Measurements from ENCODE around the gene C11orf24. TPM values are rescaled to one million over a fixed set of nuclear protein-coding genes. Genes with fewer than 3 reads are reported as not detected.
A peak's percentile ranks its signal among the peaks of the same experiment; 100 is the strongest.

Gene C11orf24
- polyA plus RNA-seq, 3 donors: 9.5 to 21.8 (median 12.6) TPM

DNA sequence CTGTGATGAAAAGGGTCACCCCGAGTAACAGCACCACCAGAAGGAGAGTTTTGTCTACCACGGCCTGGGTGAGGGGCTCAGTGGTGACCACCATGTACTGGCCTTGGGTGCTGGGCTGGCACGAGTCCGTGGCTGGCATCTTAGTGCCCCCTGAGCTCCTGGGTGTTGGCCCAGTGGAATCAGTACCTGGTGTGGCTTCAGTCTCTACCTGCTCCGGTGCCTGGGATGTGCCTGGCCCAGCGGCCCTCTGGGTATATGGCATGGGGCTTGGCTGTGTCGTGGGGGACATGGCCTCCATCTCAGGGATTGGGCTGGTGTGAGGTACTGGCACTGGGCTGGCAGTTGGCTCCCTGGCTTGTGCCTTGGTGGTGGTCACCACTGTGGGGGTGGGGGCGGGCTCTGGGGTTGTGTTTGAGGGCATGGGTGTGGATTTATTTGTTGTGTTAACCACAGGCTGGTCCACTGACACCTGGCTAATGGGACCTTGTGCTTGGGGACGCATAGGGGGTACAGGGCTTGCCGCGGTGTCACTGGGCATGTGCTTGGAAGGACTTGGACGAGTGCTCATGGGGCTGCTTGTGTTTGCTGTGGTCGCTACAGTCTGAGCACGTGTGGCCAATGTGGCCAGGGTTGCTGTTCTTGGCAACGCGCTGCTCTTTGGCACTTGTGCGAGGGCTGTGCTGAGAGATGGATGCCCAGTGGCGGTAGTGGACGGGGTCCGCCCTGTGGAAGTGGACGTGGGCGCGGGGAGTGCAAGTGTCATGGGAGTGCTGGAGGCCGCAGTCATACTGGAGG lies 9.8 kb downstream of the C11orf24 start:
- H3K4me1 Mint-ChIP-seq: peaks cover 17% of the 10 kb centered on the region
- peak overlapping the region in 4 of 7 donors; percentile 5 to 84 (median 67) for H3K27ac Mint-ChIP-seq
- H3K36me3 Mint-ChIP-seq: peaks cover 62% of the 10 kb centered on the region in 2 donors

DNA sequence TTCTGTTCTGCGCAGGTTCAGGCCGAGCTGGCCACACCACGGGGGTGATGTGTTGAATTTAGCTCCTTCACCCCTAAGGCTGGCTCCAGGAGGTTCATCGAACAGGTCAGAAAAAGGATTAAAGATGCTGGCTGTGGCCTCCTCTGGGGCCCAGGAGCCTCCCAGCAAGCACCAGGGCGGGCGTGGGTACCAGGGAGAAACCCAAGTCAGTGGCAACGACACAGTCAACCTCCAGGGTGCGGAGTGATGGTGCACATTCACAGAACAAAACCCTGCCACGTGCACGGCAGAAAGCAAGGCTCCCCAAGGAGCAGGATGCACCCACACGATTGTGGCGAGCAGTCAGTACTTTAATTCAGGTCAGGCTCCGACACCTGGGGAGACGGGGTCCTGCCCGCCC lies 10.8 kb downstream of the C11orf24 start:
- peaks cover 0 to 5% (median 0%) of the 10 kb centered on the region in 7 donors for H3K9me3 Mint-ChIP-seq
- H3K4me3 Mint-ChIP-seq: no peak overlapping the region
- no peak overlapping the region for H3K9ac ChIP-seq (ENCODE audit: insufficient read depth, low read length, poor library complexity, severe bottlenecking)
- H3K27me3 Mint-ChIP-seq (ENCODE audit: low read depth in 3 of 3): peaks cover 0 to 4% (median 1%) of the 10 kb centered on the region in 3 donors
- TF ChIP-seq, protein P1, sequence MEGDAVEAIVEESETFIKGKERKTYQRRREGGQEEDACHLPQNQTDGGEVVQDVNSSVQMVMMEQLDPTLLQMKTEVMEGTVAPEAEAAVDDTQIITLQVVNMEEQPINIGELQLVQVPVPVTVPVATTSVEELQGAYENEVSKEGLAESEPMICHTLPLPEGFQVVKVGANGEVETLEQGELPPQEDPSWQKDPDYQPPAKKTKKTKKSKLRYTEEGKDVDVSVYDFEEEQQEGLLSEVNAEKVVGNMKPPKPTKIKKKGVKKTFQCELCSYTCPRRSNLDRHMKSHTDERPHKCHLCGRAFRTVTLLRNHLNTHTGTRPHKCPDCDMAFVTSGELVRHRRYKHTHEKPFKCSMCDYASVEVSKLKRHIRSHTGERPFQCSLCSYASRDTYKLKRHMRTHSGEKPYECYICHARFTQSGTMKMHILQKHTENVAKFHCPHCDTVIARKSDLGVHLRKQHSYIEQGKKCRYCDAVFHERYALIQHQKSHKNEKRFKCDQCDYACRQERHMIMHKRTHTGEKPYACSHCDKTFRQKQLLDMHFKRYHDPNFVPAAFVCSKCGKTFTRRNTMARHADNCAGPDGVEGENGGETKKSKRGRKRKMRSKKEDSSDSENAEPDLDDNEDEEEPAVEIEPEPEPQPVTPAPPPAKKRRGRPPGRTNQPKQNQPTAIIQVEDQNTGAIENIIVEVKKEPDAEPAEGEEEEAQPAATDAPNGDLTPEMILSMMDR (IDR thresholded peaks at IDR 0.05): no peak
- H3K27ac ChIP-seq (ENCODE audit: low read depth in 1 of 2, low read length in 2 of 2): no peak overlapping the region
- peaks cover 6% of the 10 kb centered on the region for H3K79me2 ChIP-seq (ENCODE audit: insufficient read depth, low read length)
- no peaks in the 10 kb centered on the region for H3K9me3 ChIP-seq (replicated peaks in 1 of 2; ENCODE audit: control insufficient read depth in 1 of 2, insufficient read depth in 1 of 2, low read length in 2 of 2)
- H3K4me3 ChIP-seq (replicated peaks in 1 of 3; ENCODE audit: low read depth in 2 of 3, low read length in 3 of 3): no peak overlapping the region
- peaks cover 9% of the 10 kb centered on the region for H3K4me1 Mint-ChIP-seq
- H3K4me1 ChIP-seq (ENCODE audit: control insufficient read depth in 1 of 2, insufficient read depth in 2 of 2, low read length in 2 of 2): peaks cover 8 to 11% of the 10 kb centered on the region in 2 donors
- H3K36me3 Mint-ChIP-seq: peaks cover 56 to 58% of the 10 kb centered on the region in 2 donors
- peak overlapping the region in 1 of 7 donors; percentile 16 for H3K27ac Mint-ChIP-seq
- H4K20me1 ChIP-seq (ENCODE audit: insufficient read depth, low read length): peaks cover 4% of the 10 kb centered on the region
- no peak for DNase-seq
- no peaks in the 10 kb centered on the region for H3K27me3 ChIP-seq (ENCODE audit: control insufficient read depth in 2 of 2, insufficient read depth in 2 of 2, low read length in 2 of 2)
- 96% methylated on average over 15 of the region's 15 CpGs for WGBS (ENCODE audit: insufficient coverage)
- intact Hi-C loops (cut with micrococcal nuclease): no loop called here
- no peak overlapping the region for H3K4me2 ChIP-seq (replicated peaks; ENCODE audit: extremely low read depth, low read length, poor library complexity, severe bottlenecking)
- peaks cover 38 to 54% of the 10 kb centered on the region in 2 donors for H3K36me3 ChIP-seq (replicated peaks in 1 of 2; ENCODE audit: control insufficient read depth in 1 of 2, insufficient read depth in 2 of 2, low read length in 2 of 2)
- H2AFZ ChIP-seq (ENCODE audit: insufficient read depth, low read depth, low read length, poor library complexity, severe bottlenecking): no peak overlapping the region

More for the DNA sequence above, 9.8 kb downstream of the C11orf24 start:
- peaks cover 0 to 4% (median 1%) of the 10 kb centered on the region in 3 donors for H3K27me3 Mint-ChIP-seq (ENCODE audit: low read depth in 3 of 3)
- H3K36me3 ChIP-seq (replicated peaks in 1 of 2; ENCODE audit: control insufficient read depth in 1 of 2, insufficient read depth in 2 of 2, low read length in 2 of 2): peaks cover 38 to 56% of the 10 kb centered on the region in 2 donors
- H3K4me2 ChIP-seq (replicated peaks; ENCODE audit: extremely low read depth, low read length, poor library complexity, severe bottlenecking): no peak overlapping the region
- H3K27ac ChIP-seq (ENCODE audit: low read depth in 1 of 2, low read length in 2 of 2): no peak overlapping the region
- TF ChIP-seq, protein P1 (IDR thresholded peaks at IDR 0.05): no peak
- intact Hi-C loops (cut with micrococcal nuclease): no loop called here
- H3K4me3 ChIP-seq (replicated peaks in 1 of 3; ENCODE audit: low read depth in 2 of 3, low read length in 3 of 3): no peak overlapping the region
- no peak overlapping the region for H3K9ac ChIP-seq (ENCODE audit: insufficient read depth, low read length, poor library complexity, severe bottlenecking)
- peaks cover 6% of the 10 kb centered on the region for H3K79me2 ChIP-seq (ENCODE audit: insufficient read depth, low read length)
- 98% methylated on average over 24 of the region's 24 CpGs for WGBS (ENCODE audit: insufficient coverage)
- peaks cover 17 to 20% of the 10 kb centered on the region in 2 donors for H3K4me1 ChIP-seq (ENCODE audit: control insufficient read depth in 1 of 2, insufficient read depth in 2 of 2, low read length in 2 of 2)
- no peaks in the 10 kb centered on the region for H3K27me3 ChIP-seq (ENCODE audit: control insufficient read depth in 2 of 2, insufficient read depth in 2 of 2, low read length in 2 of 2)
- DNase-seq: no peak
- H3K9me3 Mint-ChIP-seq: peaks cover 0 to 5% (median 0%) of the 10 kb centered on the region in 7 donors
- H3K4me3 Mint-ChIP-seq: no peak overlapping the region
- no peak overlapping the region for H2AFZ ChIP-seq (ENCODE audit: insufficient read depth, low read depth, low read length, poor library complexity, severe bottlenecking)
- H4K20me1 ChIP-seq (ENCODE audit: insufficient read depth, low read length): peaks cover 6% of the 10 kb centered on the region
- no peaks in the 10 kb centered on the region for H3K9me3 ChIP-seq (replicated peaks in 1 of 2; ENCODE audit: control insufficient read depth in 1 of 2, insufficient read depth in 1 of 2, low read length in 2 of 2)

All from CD14-positive monocyte (primary cell).